Breast epithelium (tissue), 3 donors: Measurements from ENCODE around the gene VANGL2.

Experiments
- POLR2A ChIP-seq: fragments of 450-650 bp; IDR thresholded peaks from one replicate; pipeline ENCODE4 v1.6.1; 2016; ENCODE audit warnings: antibody characterized with exemption, mild to moderate bottlenecking, moderate library complexity
- POLR2AphosphoS5 ChIP-seq, 3 donors: sonication (generic); formaldehyde crosslinking; IDR thresholded peaks; one replicate each; pipeline ENCODE4 v1.6.1; 2017; ENCODE audit warnings: antibody characterized with exemption in 3 of 3
- TF ChIP-seq, protein P1 (sequence below), 3 donors: fragments of 450-650 bp; IDR thresholded peaks; one replicate each; pipeline ENCODE4 v1.5.1; 2016 to 2017; ENCODE audit warnings: antibody characterized with exemption in 3 of 3, mild to moderate bottlenecking in 3 of 3, moderate library complexity in 3 of 3

DNA sequence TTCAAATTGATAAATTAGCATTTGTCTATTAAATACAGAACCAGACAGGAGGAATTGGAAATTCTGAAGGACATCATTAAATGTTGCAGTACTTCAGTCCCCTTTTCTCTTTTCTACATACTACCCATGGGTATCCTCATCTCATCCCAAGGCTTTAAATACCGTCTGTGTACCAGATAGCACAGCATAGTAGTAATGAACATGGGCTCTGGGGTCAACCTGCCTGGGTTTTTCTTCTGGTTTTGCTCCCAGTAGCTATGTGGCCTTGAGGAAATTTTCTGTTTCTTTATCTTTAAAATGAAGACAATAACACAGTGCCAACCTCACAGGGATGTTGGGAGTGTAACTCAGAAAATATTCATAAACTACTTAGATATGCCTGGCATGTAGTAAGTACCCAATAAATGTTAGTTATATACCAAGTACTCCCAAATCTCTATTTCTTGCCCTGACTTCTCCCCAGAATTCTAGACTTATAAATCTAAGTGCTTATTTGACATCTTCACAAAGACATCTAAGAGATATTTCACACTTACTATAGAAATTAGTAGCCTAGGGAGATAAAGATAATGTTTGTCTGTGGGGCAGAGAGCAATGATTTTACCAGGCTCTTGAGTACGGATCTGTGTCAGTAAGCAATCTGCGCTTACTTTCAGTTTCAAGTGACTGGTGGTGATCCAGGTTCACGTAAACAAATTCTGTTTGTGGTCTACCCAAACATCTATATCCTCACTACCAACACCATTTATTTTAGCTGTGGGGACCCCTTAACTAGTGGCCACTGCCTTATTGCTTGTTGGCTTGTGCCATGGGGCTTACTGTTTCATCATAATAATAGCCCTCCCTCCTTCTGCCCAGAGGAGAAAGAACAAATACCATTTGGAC is 37.3 kb downstream of the VANGL2 start:
- no peak for TF ChIP-seq POLR2A
- TF ChIP-seq, protein P1, sequence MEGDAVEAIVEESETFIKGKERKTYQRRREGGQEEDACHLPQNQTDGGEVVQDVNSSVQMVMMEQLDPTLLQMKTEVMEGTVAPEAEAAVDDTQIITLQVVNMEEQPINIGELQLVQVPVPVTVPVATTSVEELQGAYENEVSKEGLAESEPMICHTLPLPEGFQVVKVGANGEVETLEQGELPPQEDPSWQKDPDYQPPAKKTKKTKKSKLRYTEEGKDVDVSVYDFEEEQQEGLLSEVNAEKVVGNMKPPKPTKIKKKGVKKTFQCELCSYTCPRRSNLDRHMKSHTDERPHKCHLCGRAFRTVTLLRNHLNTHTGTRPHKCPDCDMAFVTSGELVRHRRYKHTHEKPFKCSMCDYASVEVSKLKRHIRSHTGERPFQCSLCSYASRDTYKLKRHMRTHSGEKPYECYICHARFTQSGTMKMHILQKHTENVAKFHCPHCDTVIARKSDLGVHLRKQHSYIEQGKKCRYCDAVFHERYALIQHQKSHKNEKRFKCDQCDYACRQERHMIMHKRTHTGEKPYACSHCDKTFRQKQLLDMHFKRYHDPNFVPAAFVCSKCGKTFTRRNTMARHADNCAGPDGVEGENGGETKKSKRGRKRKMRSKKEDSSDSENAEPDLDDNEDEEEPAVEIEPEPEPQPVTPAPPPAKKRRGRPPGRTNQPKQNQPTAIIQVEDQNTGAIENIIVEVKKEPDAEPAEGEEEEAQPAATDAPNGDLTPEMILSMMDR (IDR thresholded peaks at IDR 0.05): no peak
- no peak for TF ChIP-seq POLR2AphosphoS5 (IDR thresholded peaks at IDR 0.05)
